ENCODE results near the gene TBC1D32. TPM values are rescaled to one million over a fixed set of nuclear protein-coding genes. Genes with fewer than 3 reads are reported as not detected.

The TBC1D32 gene
- polyA plus RNA-seq, 1 of the 3 experiments (the other 2 are of a cell fraction) = 2.3 TPM

DNA sequence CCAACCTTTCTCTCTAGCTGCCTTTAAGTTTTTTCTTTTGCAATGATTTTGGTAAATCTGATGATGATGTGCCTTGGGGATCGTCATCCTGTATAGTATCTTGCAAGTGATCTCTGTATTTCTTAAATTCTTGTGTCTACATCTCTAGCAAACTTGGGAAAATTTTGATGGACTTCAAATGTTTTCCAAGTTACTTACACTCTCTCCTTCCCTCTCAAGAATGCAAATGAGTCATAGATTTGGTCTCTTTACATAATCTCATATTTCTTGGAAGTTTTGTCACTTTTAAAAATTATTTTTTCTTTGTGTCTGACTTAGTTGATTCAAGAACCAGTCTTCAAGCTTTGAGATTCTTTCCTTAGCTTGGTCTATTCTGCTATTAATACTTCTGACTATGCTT, 176.4 kb downstream of the TBC1D32 start:
- Histone ChIP-seq H3F3A (replicated peaks; ENCODE audit: insufficient read depth) (no peaks in the 10 kb centered on the region), H3K27ac (ENCODE audit: low read depth in 2 of 2, low read length in 1 of 2) (no peak overlapping the region), H3K9ac (no peak overlapping the region), H4K20me1 (ENCODE audit: insufficient read depth) (no peaks in the 10 kb centered on the region), H3K4me2 (no peak overlapping the region), H3K4me3 (ENCODE audit: low read depth in 2 of 2, low read length in 1 of 2) (no peak overlapping the region), H2AFZ (ENCODE audit: low read depth) (no peak overlapping the region), H3K27me3 (ENCODE audit: insufficient read depth) (no peaks in the 10 kb centered on the region), H3K9me3 (no peaks in the 10 kb centered on the region; the same call in 1 of the 2 replicates), H3K79me2 (ENCODE audit: insufficient read depth) (no peaks in the 10 kb centered on the region), H3K4me1 (ENCODE audit: control insufficient read depth in 1 of 2, insufficient read depth in 2 of 2, low read depth in 1 of 2, low read length in 1 of 2) (no peaks in the 10 kb centered on the region), H3K9me2 (no peaks in the 10 kb centered on the region), H3K36me3 (replicated peaks in 1 of 2; ENCODE audit: control insufficient read depth in 1 of 2, insufficient read depth in 2 of 2, low read length in 1 of 2) (peaks cover 0 to 6% of the 10 kb centered on the region in 2 experiments)
- CTCF ChIA-PET = no interaction called here
- POLR2A ChIA-PET = no interaction called here
- no peak for DNase-seq
- WGBS (ENCODE audit: low lambda C conversion rate) = 67% methylated on average over 1 of the region's 1 CpG
- no peak for TF ChIP-seq JUND (IDR thresholded peaks at IDR 0.05)
- TF ChIP-seq TCF12 (IDR thresholded peaks at IDR 0.05) = no peak
- TF ChIP-seq CHD2 (IDR thresholded peaks at IDR 0.05; ENCODE audit: low read length, partially characterized antibody) = no peak
- TF ChIP-seq, protein P1, sequence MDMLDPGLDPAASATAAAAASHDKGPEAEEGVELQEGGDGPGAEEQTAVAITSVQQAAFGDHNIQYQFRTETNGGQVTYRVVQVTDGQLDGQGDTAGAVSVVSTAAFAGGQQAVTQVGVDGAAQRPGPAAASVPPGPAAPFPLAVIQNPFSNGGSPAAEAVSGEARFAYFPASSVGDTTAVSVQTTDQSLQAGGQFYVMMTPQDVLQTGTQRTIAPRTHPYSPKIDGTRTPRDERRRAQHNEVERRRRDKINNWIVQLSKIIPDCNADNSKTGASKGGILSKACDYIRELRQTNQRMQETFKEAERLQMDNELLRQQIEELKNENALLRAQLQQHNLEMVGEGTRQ (IDR thresholded peaks at IDR 0.05; ENCODE audit: borderline replicate concordance, low read depth, low read length) = no peak
- no peak for TF ChIP-seq SMC3 (IDR thresholded peaks at IDR 0.05; ENCODE audit: low read depth, low read length)
- no peak for TF ChIP-seq MXI1 (IDR thresholded peaks at IDR 0.05; ENCODE audit: low read depth, low read length)
- no peak for TF ChIP-seq PBX3 (IDR thresholded peaks at IDR 0.05)
- TF ChIP-seq, protein P2, sequence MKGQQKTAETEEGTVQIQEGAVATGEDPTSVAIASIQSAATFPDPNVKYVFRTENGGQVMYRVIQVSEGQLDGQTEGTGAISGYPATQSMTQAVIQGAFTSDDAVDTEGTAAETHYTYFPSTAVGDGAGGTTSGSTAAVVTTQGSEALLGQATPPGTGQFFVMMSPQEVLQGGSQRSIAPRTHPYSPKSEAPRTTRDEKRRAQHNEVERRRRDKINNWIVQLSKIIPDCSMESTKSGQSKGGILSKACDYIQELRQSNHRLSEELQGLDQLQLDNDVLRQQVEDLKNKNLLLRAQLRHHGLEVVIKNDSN (IDR thresholded peaks at IDR 0.05; ENCODE audit: borderline replicate concordance, low read depth) = no peak
- TF ChIP-seq MAX (IDR thresholded peaks at IDR 0.05; ENCODE audit: low read depth) = no peak
- no peak for TF ChIP-seq SIN3A (IDR thresholded peaks at IDR 0.05; ENCODE audit: borderline replicate concordance, low read depth, low read length)
- no peak for TF ChIP-seq ZBTB33 (IDR thresholded peaks at IDR 0.05; ENCODE audit: borderline replicate concordance, low read depth)

DNA sequence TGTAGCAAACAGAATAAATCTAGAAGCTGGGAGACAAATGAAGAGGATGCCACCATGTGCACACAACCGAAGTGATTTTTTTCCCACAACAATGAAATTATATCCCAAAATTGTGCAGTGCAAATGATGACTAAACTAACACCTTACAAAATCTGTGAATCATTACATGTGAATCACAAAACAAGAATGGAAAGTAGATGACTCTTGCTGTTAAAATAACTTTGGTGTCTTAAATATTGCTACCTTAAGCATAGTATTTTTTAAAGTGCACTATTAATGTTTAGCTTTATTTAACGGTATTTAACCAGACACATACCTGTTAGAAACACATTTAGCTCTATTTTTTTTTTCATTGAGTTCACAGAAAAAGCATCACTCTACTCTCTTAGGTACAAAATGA, 190.8 kb downstream of the TBC1D32 start:
- 81% methylated on average over 2 of the region's 2 CpGs for WGBS (ENCODE audit: low lambda C conversion rate)
- no peaks in the 10 kb centered on the region for H3F3A ChIP-seq (replicated peaks; ENCODE audit: insufficient read depth)
- H3K36me3 ChIP-seq (replicated peaks in 1 of 2; ENCODE audit: control insufficient read depth in 1 of 2, insufficient read depth in 2 of 2, low read length in 1 of 2) = no peaks in the 10 kb centered on the region
- no peaks in the 10 kb centered on the region for H3K9me2 ChIP-seq
- H3K79me2 ChIP-seq (ENCODE audit: insufficient read depth) = no peaks in the 10 kb centered on the region
- H2AFZ ChIP-seq (ENCODE audit: low read depth) = no peak overlapping the region
- H4K20me1 ChIP-seq (ENCODE audit: insufficient read depth) = no peaks in the 10 kb centered on the region
- POLR2A ChIA-PET = no interaction called here
- CTCF ChIA-PET = interaction anchor here (0.9 kb wide), 1 partner anchor 12 kb away, joined by 3 read pairs; no protein-coding TSS in a partner anchor
- DNase-seq = no peak
- no peak overlapping the region for H3K4me2 ChIP-seq
- H3K27ac ChIP-seq (ENCODE audit: low read depth in 2 of 2, low read length in 1 of 2) = no peak overlapping the region
- no peaks in the 10 kb centered on the region for H3K9me3 ChIP-seq
- H3K9ac ChIP-seq = no peak overlapping the region
- no peaks in the 10 kb centered on the region for H3K4me1 ChIP-seq (ENCODE audit: control insufficient read depth in 1 of 2, insufficient read depth in 2 of 2, low read depth in 1 of 2, low read length in 1 of 2)
- no peaks in the 10 kb centered on the region for H3K27me3 ChIP-seq (ENCODE audit: insufficient read depth)
- no peak overlapping the region for H3K4me3 ChIP-seq (ENCODE audit: low read depth in 2 of 2, low read length in 1 of 2)
- no peak for TF ChIP-seq ELF1 (IDR thresholded peaks at IDR 0.05)
- TF ChIP-seq SIN3A (IDR thresholded peaks at IDR 0.05; ENCODE audit: borderline replicate concordance, low read depth, low read length) = no peak
- no peak for TF ChIP-seq EZH2phosphoT487 (IDR thresholded peaks at IDR 0.05; ENCODE audit: borderline replicate concordance, low read depth)
- TF ChIP-seq, protein P3, sequence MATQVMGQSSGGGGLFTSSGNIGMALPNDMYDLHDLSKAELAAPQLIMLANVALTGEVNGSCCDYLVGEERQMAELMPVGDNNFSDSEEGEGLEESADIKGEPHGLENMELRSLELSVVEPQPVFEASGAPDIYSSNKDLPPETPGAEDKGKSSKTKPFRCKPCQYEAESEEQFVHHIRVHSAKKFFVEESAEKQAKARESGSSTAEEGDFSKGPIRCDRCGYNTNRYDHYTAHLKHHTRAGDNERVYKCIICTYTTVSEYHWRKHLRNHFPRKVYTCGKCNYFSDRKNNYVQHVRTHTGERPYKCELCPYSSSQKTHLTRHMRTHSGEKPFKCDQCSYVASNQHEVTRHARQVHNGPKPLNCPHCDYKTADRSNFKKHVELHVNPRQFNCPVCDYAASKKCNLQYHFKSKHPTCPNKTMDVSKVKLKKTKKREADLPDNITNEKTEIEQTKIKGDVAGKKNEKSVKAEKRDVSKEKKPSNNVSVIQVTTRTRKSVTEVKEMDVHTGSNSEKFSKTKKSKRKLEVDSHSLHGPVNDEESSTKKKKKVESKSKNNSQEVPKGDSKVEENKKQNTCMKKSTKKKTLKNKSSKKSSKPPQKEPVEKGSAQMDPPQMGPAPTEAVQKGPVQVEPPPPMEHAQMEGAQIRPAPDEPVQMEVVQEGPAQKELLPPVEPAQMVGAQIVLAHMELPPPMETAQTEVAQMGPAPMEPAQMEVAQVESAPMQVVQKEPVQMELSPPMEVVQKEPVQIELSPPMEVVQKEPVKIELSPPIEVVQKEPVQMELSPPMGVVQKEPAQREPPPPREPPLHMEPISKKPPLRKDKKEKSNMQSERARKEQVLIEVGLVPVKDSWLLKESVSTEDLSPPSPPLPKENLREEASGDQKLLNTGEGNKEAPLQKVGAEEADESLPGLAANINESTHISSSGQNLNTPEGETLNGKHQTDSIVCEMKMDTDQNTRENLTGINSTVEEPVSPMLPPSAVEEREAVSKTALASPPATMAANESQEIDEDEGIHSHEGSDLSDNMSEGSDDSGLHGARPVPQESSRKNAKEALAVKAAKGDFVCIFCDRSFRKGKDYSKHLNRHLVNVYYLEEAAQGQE (IDR thresholded peaks at IDR 0.05; ENCODE audit: low read depth, low read length) = no peak
- TF ChIP-seq POLR2AphosphoS5 (IDR thresholded peaks at IDR 0.05; ENCODE audit: low read depth, low read length) = no peak
- TF ChIP-seq, protein P2 (IDR thresholded peaks at IDR 0.05; ENCODE audit: borderline replicate concordance, low read depth) = no peak
- TF ChIP-seq, protein P1 (IDR thresholded peaks at IDR 0.05; ENCODE audit: borderline replicate concordance, low read depth, low read length) = no peak
- TF ChIP-seq SMC3 (IDR thresholded peaks at IDR 0.05; ENCODE audit: low read depth, low read length) = no peak
- TF ChIP-seq YY1 (IDR thresholded peaks at IDR 0.05; ENCODE audit: low read depth) = no peak
- TF ChIP-seq FOXM1 (IDR thresholded peaks at IDR 0.05; ENCODE audit: low read depth) = no peak
